ENCODE data around the gene ADGRG3. TPM values are rescaled to one million over a fixed set of nuclear protein-coding genes. Genes with fewer than 3 reads are reported as not detected.

The ADGRG3 gene
- total and polyA plus RNA-seq, 2 of the 13 experiments (the other 11 are each of a cell fraction or from before 2014, with no cell fraction given): 2.7 to 11.8 TPM

GRCh38 chr16:57700781-57701551 lies 32.9 kb downstream of the ADGRG3 start (continued):
- TF ChIP-seq ZBTB40 (IDR thresholded peaks at IDR 0.05) (no peak), ZBTB40 (CRISPR knock-in tag; IDR thresholded peaks at IDR 0.05) (0 out of 2 replicates have a peak, but pooled peaks have one; percentile 20), TP53 (CRISPR knock-in tag; conservative IDR thresholded peaks at IDR 0.05) (no peak), ZNF143 (CRISPR knock-in tag; IDR thresholded peaks at IDR 0.05) (peak; percentile 79), ATF5 (CRISPR knock-in tag; IDR thresholded peaks at IDR 0.05; ENCODE audit: low read depth) (no peak), ZNF747 (CRISPR knock-in tag; IDR thresholded peaks at IDR 0.05; ENCODE audit: borderline replicate concordance) (no peak), HMGA1 (CRISPR knock-in tag; conservative IDR thresholded peaks at IDR 0.05) (no peak), ZNF703 (CRISPR knock-in tag; IDR thresholded peaks at IDR 0.05; ENCODE audit: borderline replicate concordance) (no peak), THAP9 (CRISPR knock-in tag; IDR thresholded peaks at IDR 0.05; ENCODE audit: borderline replicate concordance) (no peak), ZNF350 (CRISPR knock-in tag; IDR thresholded peaks at IDR 0.05; ENCODE audit: borderline replicate concordance, low read depth) (no peak), TMF1 (CRISPR knock-in tag; IDR thresholded peaks at IDR 0.05; ENCODE audit: low read depth) (no peak), FOXP4 (CRISPR knock-in tag; IDR thresholded peaks at IDR 0.05) (no peak)

Measured in HepG2 (cell line).